GM18909 (cell line): ENCODE measurements around the gene ICAM2.
A peak's percentile ranks its signal among the peaks of the same experiment; 100 is the strongest.
"Not testable (repeated sequence)": the region's sequence is repeated elsewhere in the genome, so short reads cannot be mapped to it uniquely, and the experiment has no call there.

Experiments used
- ATAC-seq: cut with Tn5 transposase; IDR thresholded peaks from one replicate; pipeline ENCODE4 v1.9.1; 2021; ENCODE audit warnings: mild to moderate bottlenecking; ENCODE audit not compliant: unreplicated experiment, poor library complexity

Gene ICAM2

GRCh38 chr17:63998050-63998720 is 22.2 kb downstream of the ICAM2 start, which contains the start of gene PRR29:
Gene PRR29 (plus strand): TSS chr17:63998351. CDS start chr17:63998365, 14 bp downstream.
- peak; percentile 72 for ATAC-seq

- ATAC-seq: no peak
Measured at GRCh38 chr17:63997341-63998048, 22.9 kb downstream of the ICAM2 start.

GRCh38 chr17:63996430-63997182 is 23.8 kb downstream of the ICAM2 start:
- ATAC-seq: no peak

GRCh38 chr17:63995626-63996025 is 24.8 kb downstream of the ICAM2 start:
- no peak for ATAC-seq

GRCh38 chr17:63993368-63993985 is 27.0 kb downstream of the ICAM2 start:
- no peak for ATAC-seq

GRCh38 chr17:63991611-63992010 is 28.8 kb downstream of the ICAM2 start:
- no peak for ATAC-seq

- no peak for ATAC-seq
Measured at GRCh38 chr17:63989622-63990345, 30.6 kb downstream of the ICAM2 start.

- ATAC-seq: no peak
Measured at GRCh38 chr17:63988741-63989621, 31.5 kb downstream of the ICAM2 start.

- ATAC-seq: no peak
Measured at GRCh38 chr17:63988127-63988478, 32.3 kb downstream of the ICAM2 start.

- no peak for ATAC-seq
Measured at GRCh38 chr17:63987221-63988126, 33.0 kb downstream of the ICAM2 start.

- ATAC-seq: no peak
Measured at GRCh38 chr17:63986821-63987220, 33.6 kb downstream of the ICAM2 start.

- no peak for ATAC-seq
Measured at GRCh38 chr17:63985387-63986140, 34.9 kb downstream of the ICAM2 start.

- no peak for ATAC-seq
Measured at GRCh38 chr17:63984651-63985386, 35.6 kb downstream of the ICAM2 start.

GRCh38 chr17:63984236-63984635 is 36.2 kb downstream of the ICAM2 start:
- no peak for ATAC-seq

- no peak for ATAC-seq
Measured at GRCh38 chr17:63983320-63983719, 37.1 kb downstream of the ICAM2 start.

GRCh38 chr17:63982641-63983040 is 37.8 kb downstream of the ICAM2 start:
- ATAC-seq: not testable (repeated sequence)
